NB4 (cell line): ENCODE measurements around the gene PARD3.

Experiments used
- CTCF ChIP-seq: IDR thresholded peaks from one replicate; pipeline ENCODE4 v1.5.1; 2012; ENCODE audit warnings: low read depth, low read length
- POLR2A ChIP-seq: IDR thresholded peaks from 2 replicates; pipeline ENCODE4 v1.6.1; 2011; ENCODE audit warnings: mild to moderate bottlenecking; ENCODE audit not compliant: insufficient read length; ENCODE audit errors: extremely low read depth

GRCh38 chr10:34430685-34431084 is 384.4 kb downstream of the PARD3 start:
- TF ChIP-seq CTCF (no peak), POLR2A (no peak)
